H9 (cell line): ENCODE data around the gene RMI2. TPM values are rescaled to one million over a fixed set of nuclear protein-coding genes. Genes with fewer than 3 reads are reported as not detected.

Experiments
- DNase-seq: peaks from one replicate; pipeline ENCODE4 v3.0.0-alpha.2; 2017
- H2AFZ ChIP-seq: one replicate; pipeline ENCODE4 v1.6.1; 2013; ENCODE audit warnings: mild to moderate bottlenecking, low read length, control low read depth, moderate library complexity
- H2AK5ac ChIP-seq: 2 replicates; pipeline ENCODE4 v1.6.1; 2013; ENCODE audit warnings: low read length, control low read depth, mixed read lengths; ENCODE audit not compliant: insufficient read length
- H2BK120ac ChIP-seq: one replicate; pipeline ENCODE4 v1.6.1; 2013; ENCODE audit warnings: low read depth, mild to moderate bottlenecking, low read length, control low read depth, inconsistent platforms; ENCODE audit not compliant: poor library complexity, severe bottlenecking
- H2BK12ac ChIP-seq: 2 replicates; pipeline ENCODE4 v1.6.1; 2013; ENCODE audit warnings: low read length, control low read depth, mixed read lengths, low read depth; ENCODE audit not compliant: insufficient read length
- H2BK15ac ChIP-seq: 2 replicates; pipeline ENCODE4 v1.6.1; 2013; ENCODE audit warnings: low read depth, low read length, control low read depth
- H2BK20ac ChIP-seq: one replicate; pipeline ENCODE4 v1.6.1; 2013; ENCODE audit warnings: low read depth, mild to moderate bottlenecking, low read length, control low read depth, inconsistent platforms; ENCODE audit not compliant: poor library complexity, severe bottlenecking
- H2BK5ac ChIP-seq: 2 replicates; pipeline ENCODE4 v1.6.1; 2013; ENCODE audit warnings: low read length, control low read depth, mixed read lengths; ENCODE audit not compliant: insufficient read length
- H3K14ac ChIP-seq: 2 replicates; pipeline ENCODE4 v1.6.1; 2013; ENCODE audit warnings: low read length, control low read depth; ENCODE audit not compliant: insufficient read depth
- H3K18ac ChIP-seq: 2 replicates; pipeline ENCODE4 v1.6.1; 2013; ENCODE audit warnings: low read depth, mild to moderate bottlenecking, mixed read lengths, low read length, control low read depth; ENCODE audit not compliant: insufficient read length
- H3K23ac ChIP-seq: 2 replicates; pipeline ENCODE4 v1.6.1; 2013; ENCODE audit warnings: low read length, control low read depth, mixed read lengths, low read depth; ENCODE audit not compliant: insufficient read length
- H3K23me2 ChIP-seq: 2 replicates; pipeline ENCODE4 v1.6.1; 2013; ENCODE audit warnings: low read depth, mild to moderate bottlenecking, mixed read lengths, low read length, control low read depth; ENCODE audit not compliant: insufficient read length, poor library complexity, severe bottlenecking
- H3K27ac ChIP-seq: 2 replicates; pipeline ENCODE4 v1.5.1; 2013; ENCODE audit warnings: low read length, control low read depth, mixed read lengths, low read depth; ENCODE audit not compliant: insufficient read length
- H3K27me3 ChIP-seq: 2 replicates; pipeline ENCODE4 v1.6.1; 2013; ENCODE audit warnings: low read length, control low read depth, inconsistent platforms; ENCODE audit not compliant: insufficient read depth
- H3K4ac ChIP-seq: 2 replicates; pipeline ENCODE4 v1.6.1; 2013; ENCODE audit warnings: low read depth, mild to moderate bottlenecking, control low read depth, inconsistent platforms, low read length, moderate library complexity
- H3K4me1 ChIP-seq: 2 replicates; pipeline ENCODE4 v1.6.1; 2013; ENCODE audit warnings: low read length, control low read depth, inconsistent platforms; ENCODE audit not compliant: insufficient read depth
- H3K4me2 ChIP-seq: 2 replicates; pipeline ENCODE4 v1.6.1; 2013; ENCODE audit warnings: low read length, control low read depth, mixed read lengths; ENCODE audit not compliant: insufficient read length, insufficient read depth
- H3K56ac ChIP-seq: 2 replicates; pipeline ENCODE4 v1.6.1; 2013; ENCODE audit warnings: low read depth, mild to moderate bottlenecking, mixed read lengths, low read length, control low read depth; ENCODE audit not compliant: insufficient read length
- H3K79me1 ChIP-seq: 2 replicates; pipeline ENCODE4 v1.6.1; 2013; ENCODE audit warnings: low read depth, mild to moderate bottlenecking, moderate library complexity, low read length, control low read depth, inconsistent platforms; ENCODE audit not compliant: insufficient read depth, poor library complexity, severe bottlenecking
- H3K79me2 ChIP-seq: 2 replicates; pipeline ENCODE4 v1.6.1; 2013; ENCODE audit warnings: low read length, control low read depth, inconsistent platforms; ENCODE audit not compliant: insufficient read depth
- H3K9ac ChIP-seq: 2 replicates; pipeline ENCODE4 v1.6.1; 2013; ENCODE audit warnings: low read length, control low read depth, mixed read lengths; ENCODE audit not compliant: insufficient read length; ENCODE audit errors: extremely low read depth
- H3K9me3 ChIP-seq: one replicate; pipeline ENCODE4 v1.6.1; 2013; ENCODE audit warnings: low read depth, low read length, inconsistent platforms; ENCODE audit not compliant: control insufficient read depth
- H3T11ph ChIP-seq: one replicate; pipeline ENCODE4 v1.6.1; 2013; ENCODE audit warnings: mild to moderate bottlenecking, low read length, control low read depth, inconsistent platforms
- H4K20me1 ChIP-seq: one replicate; pipeline ENCODE4 v1.6.1; 2013; ENCODE audit not compliant: control insufficient read depth, insufficient read length, insufficient read depth
- H4K5ac ChIP-seq: 2 replicates; pipeline ENCODE4 v1.6.1; 2013; ENCODE audit warnings: low read depth, mild to moderate bottlenecking, mixed read lengths, low read length, control low read depth; ENCODE audit not compliant: insufficient read length
- H4K8ac ChIP-seq: replicated peaks from 2 replicates; pipeline ENCODE4 v1.6.1; 2013; ENCODE audit warnings: low read length, control low read depth, mixed read lengths, low read depth; ENCODE audit not compliant: insufficient read length
- H4K91ac ChIP-seq: 2 replicates; pipeline ENCODE4 v1.6.1; 2013; ENCODE audit warnings: low read depth, mild to moderate bottlenecking, moderate library complexity, mixed read lengths, low read length, control low read depth; ENCODE audit not compliant: insufficient read length
- H3K27ac Mint-ChIP-seq, 3 experiments: 2 replicates in 2 of 3; 3 replicates in 1 of 3; pipeline ENCODE4 v1.8.0; 2020 to 2021; ENCODE audit warnings: mixed read lengths in 3 of 3, mild to moderate bottlenecking in 1 of 3, moderate library complexity in 1 of 3
- H3K27me3 Mint-ChIP-seq: 2 replicates; pipeline ENCODE4 v1.8.0; 2021; ENCODE audit warnings: low read depth, mild to moderate bottlenecking, moderate library complexity, mixed read lengths
- H3K36me3 Mint-ChIP-seq, 3 experiments: 2 replicates in 2 of 3; 3 replicates in 1 of 3; pipeline ENCODE4 v1.8.0; 2020 to 2021; ENCODE audit warnings: low read depth in 3 of 3, mixed read lengths in 3 of 3; ENCODE audit not compliant: insufficient read depth in 1 of 3
- H3K4me1 Mint-ChIP-seq, 2 experiments: 2 replicates each; pipeline ENCODE4 v1.8.0; 2020; ENCODE audit warnings: mixed read lengths in 2 of 2
- H3K4me3 Mint-ChIP-seq, 2 experiments: 2 replicates in 1 of 2; 3 replicates in 1 of 2; pipeline ENCODE4 v1.8.0; 2020 to 2021; ENCODE audit warnings: mild to moderate bottlenecking in 2 of 2, mixed read lengths in 2 of 2, moderate library complexity in 1 of 2
- H3K9me3 Mint-ChIP-seq, 2 experiments: 2 replicates in 1 of 2; 3 replicates in 1 of 2; pipeline ENCODE4 v1.8.0; 2020; ENCODE audit warnings: mild to moderate bottlenecking in 2 of 2, mixed read lengths in 2 of 2, moderate library complexity in 1 of 2
- WGBS: extraction: QIAGEN DNeasy Blood & Tissue Kit; methylation state at CpG from one replicate; pipeline ENCODE4 v1.1.7; 2013; ENCODE audit warnings: missing lambda C conversion rate, low lambda C conversion rate, mixed read lengths; ENCODE audit not compliant: insufficient read length; ENCODE audit errors: extremely low coverage; 5-methylcytosine and 5-hydroxymethylcytosine counted together
- total RNA-seq: library from RNA; stranded (reverse); gene quantifications from 2 replicates; pipeline ENCODE4 v1.2.1, GENCODE V29; 2021
- TF ChIP-seq, protein P1 (sequence below): fragments of 200-600 bp; sonication (generic); conservative IDR thresholded peaks from 3 replicates; pipeline ENCODE4 v1.8.0; 2021; ENCODE audit warnings: antibody characterized with exemption, mild to moderate bottlenecking

RMI2 gene
- total RNA-seq, 1 experiment from 2014 or later: 57.6 TPM

DNA sequence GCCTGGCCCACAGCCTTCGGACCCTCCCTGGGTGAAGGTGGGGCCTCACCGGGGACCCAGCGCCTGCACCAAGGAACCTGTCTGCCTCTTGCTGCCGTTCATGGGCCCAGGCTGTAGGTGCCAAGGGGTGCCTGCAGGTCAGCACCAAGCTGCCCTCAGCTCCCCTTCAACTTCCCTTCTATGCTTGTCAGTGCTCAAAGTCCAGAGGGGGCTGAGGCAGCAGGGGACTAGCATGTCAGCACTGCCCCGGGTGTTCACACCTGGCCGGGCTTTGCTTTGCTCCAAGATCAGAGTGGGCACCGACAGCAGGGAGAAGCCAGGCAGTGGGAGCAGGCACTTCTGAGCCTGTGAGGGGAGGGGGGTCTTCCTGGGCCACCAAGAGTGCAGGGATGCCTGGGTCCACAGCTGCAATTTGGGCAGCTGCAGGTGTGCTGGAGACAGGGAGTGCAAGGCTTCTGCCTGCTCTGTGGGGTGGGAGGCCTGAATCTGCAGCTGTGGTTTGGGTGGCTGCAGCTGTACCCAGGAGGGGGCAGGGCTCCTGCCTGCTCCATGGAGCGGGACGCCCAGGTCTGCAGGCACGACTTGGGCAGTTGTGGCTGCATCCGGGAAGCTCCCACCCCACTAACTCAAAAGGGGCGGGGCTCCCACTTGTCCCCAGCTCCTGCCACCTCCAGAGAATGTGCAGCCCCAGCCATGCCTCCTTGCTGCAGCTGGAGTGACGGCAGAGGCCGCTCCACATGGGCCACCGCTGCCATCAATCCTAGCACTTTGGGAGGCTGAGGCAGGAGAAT, 36.6 kb upstream of the RMI2 start:
- Histone ChIP-seq H3K79me2 (0 out of 2 replicates have a peak, but pooled peaks cover 2% of the 10 kb centered on the region), H4K5ac (no peak overlapping the region), H4K91ac (no peak overlapping the region), H3K9ac (no peak overlapping the region), H2BK5ac (no peak overlapping the region), H3K56ac (no peak overlapping the region), H3K23ac (no peak overlapping the region), H3K4ac (no peak overlapping the region), H2BK15ac (no peak overlapping the region), H3K4me1 (peaks cover 2% of the 10 kb centered on the region; the same call in 1 of the 2 replicates), H3T11ph (no peak overlapping the region), H3K4me2 (no peak overlapping the region), H3K79me1 (no peaks in the 10 kb centered on the region), H3K27me3 (no peaks in the 10 kb centered on the region), H3K9me3 (no peaks in the 10 kb centered on the region), H3K23me2 (no peaks in the 10 kb centered on the region), H2BK120ac (no peak overlapping the region), H3K18ac (no peak overlapping the region), H3K27ac (no peak overlapping the region), H4K20me1 (no peaks in the 10 kb centered on the region), H2AK5ac (no peak overlapping the region), H3K14ac (no peak overlapping the region), H4K8ac (no peak overlapping the region), H2BK20ac (no peak overlapping the region), H2BK12ac (no peak overlapping the region), H2AFZ (no peak overlapping the region)
- Mint-ChIP-seq H3K9me3 (no peaks in the 10 kb centered on the region; a peak in 1 of 5 replicates), H3K36me3 (peaks cover 0 to 1% (median 0%) of the 10 kb centered on the region in 3 experiments; a peak in 1 of 7 replicates), H3K27me3 (no peaks in the 10 kb centered on the region; the same call in 1 of the 2 replicates), H3K4me3 (no peak overlapping the region), H3K27ac (no peak overlapping the region; a peak in 1 of 7 replicates), H3K4me1 (peaks cover 23 to 27% of the 10 kb centered on the region in 2 experiments)
- peak; percentile 60 for DNase-seq
- TF ChIP-seq, protein P1, sequence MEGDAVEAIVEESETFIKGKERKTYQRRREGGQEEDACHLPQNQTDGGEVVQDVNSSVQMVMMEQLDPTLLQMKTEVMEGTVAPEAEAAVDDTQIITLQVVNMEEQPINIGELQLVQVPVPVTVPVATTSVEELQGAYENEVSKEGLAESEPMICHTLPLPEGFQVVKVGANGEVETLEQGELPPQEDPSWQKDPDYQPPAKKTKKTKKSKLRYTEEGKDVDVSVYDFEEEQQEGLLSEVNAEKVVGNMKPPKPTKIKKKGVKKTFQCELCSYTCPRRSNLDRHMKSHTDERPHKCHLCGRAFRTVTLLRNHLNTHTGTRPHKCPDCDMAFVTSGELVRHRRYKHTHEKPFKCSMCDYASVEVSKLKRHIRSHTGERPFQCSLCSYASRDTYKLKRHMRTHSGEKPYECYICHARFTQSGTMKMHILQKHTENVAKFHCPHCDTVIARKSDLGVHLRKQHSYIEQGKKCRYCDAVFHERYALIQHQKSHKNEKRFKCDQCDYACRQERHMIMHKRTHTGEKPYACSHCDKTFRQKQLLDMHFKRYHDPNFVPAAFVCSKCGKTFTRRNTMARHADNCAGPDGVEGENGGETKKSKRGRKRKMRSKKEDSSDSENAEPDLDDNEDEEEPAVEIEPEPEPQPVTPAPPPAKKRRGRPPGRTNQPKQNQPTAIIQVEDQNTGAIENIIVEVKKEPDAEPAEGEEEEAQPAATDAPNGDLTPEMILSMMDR: no peak
- no CpG with 5 or more reads among the region's 15 CpGs for WGBS
